Pulmonary artery endothelial cell (primary cell): ENCODE data around the gene TMEM81. TPM values are rescaled to one million over a fixed set of nuclear protein-coding genes. Genes with fewer than 3 reads are reported as not detected.

Source experiments
- DNase-seq: peaks from one replicate; pipeline ENCODE4 v3.0.0-alpha.2; 2011; ENCODE audit warnings: low read depth, low spot score
- total RNA-seq: library from RNA; depleted of rRNA; stranded (reverse); fragments of >200 nt; gene quantifications from 2 replicates; pipeline ENCODE4 v1.2.3, GENCODE V29; 2014

TMEM81 gene
- total RNA-seq, 1 donor from 2014 or later = 1.2 TPM

DNA sequence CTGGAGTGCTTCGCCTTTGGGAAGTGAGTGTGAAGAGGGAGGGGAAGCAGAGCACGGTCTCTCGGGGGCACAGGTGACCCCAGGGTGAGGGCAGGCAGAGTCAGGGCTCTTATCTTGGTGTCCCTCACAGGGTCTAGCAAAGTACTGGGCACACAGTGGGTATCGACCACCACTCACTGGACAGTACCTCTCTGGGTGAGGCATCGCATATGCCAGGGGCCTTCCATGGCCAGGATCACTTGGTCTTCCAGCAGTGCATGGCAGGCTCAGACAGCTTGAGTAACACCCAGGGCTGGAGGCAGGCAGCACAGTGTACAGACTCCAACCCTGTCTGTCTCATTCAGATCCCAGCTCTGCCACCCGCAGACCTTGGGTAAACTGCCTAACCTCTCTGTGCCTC lies 24.6 kb downstream of the TMEM81 start:
- DNase-seq = no peak

DNA sequence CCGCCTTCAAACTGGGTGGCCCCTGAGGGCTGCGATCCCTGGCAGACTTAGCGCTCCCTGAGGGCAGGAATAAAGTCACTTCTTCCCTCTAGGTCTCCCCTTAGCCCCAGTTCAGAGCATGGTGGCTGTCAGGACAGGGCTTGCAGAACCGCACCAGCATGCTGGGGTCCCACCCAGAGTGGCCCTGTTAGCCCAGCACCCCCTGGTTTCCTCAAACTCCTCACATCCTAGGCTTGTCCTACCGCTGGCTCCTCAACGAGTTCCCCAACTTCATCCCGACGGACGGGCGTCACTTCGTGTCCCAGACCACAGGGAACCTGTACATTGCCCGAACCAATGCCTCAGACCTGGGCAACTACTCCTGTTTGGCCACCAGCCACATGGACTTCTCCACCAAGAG lies 25.4 kb downstream of the TMEM81 start:
- DNase-seq = no peak

- DNase-seq = no peak
Observed at GRCh38 chr1:205057808-205058575, 26.3 kb downstream of the TMEM81 start.

DNA sequence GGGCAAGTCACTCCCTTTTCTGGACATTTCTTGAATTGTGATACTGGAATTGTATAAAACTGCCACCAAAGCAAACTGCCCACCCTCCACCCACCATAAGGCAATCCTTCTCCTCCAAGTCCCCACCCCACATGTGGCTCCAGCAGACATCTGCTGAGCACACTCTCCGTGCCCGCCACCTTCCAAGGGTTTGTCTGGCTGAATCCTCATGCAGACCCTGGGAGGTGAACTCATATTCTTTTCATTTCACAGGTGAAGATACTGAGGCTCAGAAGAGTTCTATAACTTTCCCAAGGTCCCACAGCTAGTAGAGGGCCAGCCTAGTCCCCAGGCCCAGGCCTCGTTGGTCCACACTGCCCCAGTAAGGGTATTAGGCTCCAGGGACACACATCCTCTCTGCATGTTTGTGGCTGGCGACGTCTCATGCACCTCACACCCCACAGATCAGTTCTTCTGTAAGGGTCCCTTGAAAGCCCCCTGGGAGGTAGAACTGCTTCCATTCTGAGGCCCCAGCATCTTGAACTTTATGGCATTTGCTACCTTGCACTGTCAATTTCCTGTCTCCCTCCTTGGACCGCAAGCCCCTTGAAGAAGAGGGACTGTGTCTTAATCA lies 27.2 kb downstream of the TMEM81 start:
- no peak for DNase-seq

DNA sequence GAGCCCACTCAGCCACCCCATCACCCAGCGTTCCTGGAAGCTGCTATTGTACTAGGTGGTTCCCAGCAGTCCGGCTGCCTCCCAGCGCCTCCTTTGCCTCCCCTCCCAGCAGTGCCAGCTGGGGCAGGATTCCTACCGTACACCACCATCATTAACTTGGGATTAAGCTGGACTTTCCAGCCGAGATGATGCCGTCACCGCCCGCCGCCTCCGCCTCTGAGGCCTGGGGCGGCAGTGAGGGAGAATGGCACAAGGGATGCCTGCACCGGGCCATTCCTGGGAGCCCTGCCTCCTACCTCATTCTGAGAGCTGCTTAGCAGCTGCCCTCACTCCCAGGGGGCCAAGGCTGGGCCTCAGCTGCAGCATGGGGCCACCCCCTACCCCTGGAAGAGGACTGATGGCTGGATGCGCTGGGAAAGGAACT lies 28.1 kb downstream of the TMEM81 start:
- no peak for DNase-seq

DNA sequence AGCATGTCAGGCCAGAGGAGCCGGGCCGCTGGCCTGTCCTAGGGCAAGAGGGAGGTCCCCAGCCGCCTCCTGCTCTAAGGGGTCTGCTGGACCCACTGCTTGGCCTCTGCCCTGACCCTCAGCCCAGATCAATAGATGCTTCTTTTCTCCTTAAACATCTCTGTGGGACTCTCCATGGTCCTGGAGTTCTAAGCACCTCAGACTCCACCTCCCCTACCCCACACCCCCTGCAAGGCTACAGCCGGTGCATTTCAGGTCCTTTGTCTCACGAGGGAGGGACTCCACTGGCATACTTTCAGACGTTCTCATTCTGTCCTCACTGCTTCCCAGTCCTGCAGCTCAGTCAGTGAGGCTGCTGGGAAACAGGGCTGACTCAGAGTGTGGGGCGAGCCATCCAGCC lies 30.2 kb downstream of the TMEM81 start:
- no peak for DNase-seq

- DNase-seq = no peak
Observed at GRCh38 chr1:205053296-205053695, 31.0 kb downstream of the TMEM81 start.

- DNase-seq = no peak
Observed at GRCh38 chr1:205052690-205053089, 31.6 kb downstream of the TMEM81 start.

GRCh38 chr1:205049479-205049878 lies 34.8 kb downstream of the TMEM81 start:
- DNase-seq = no peak

DNA sequence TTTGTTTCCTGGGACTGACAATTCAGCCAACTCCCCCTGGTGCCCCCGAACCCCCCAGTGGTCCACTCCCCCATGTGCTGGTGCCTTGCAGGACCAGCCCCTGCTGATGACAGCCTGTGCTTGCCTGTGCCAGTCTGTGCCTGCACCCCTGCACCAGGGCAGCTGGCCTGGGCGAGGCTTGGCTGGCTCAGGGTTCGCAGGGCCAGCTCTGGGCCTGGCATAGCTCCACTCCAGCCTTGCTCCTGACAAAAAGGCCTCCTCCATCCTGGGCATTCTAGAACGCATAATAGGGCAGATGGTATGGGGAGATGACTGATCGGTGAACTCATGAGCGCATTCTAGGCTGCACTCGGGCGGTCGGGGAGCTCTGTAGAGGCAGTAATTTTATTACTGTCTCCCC lies 35.9 kb downstream of the TMEM81 start:
- DNase-seq = no peak

GRCh38 chr1:205047764-205048231 lies 36.5 kb downstream of the TMEM81 start:
- DNase-seq = no peak

DNA sequence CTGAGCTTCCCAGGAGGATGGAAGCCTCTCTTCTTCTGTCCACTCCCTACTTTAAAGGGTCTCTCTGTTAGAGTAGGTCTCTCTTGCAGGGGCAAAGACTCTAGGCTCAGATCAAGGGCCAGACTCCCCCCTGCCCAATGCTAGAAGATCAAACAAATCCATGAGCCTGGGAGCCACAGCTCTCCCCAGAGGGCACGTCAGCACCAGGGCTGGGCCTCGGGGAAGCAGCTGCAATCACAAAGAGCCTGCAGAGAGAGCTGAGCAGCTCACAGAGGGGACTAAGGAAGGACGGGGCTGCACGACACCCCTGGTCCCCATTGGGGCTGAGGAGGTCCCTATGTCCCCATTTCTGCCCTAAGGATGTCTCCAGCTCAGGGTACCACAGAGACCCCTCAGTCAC lies 37.4 kb downstream of the TMEM81 start:
- DNase-seq = no peak

DNA sequence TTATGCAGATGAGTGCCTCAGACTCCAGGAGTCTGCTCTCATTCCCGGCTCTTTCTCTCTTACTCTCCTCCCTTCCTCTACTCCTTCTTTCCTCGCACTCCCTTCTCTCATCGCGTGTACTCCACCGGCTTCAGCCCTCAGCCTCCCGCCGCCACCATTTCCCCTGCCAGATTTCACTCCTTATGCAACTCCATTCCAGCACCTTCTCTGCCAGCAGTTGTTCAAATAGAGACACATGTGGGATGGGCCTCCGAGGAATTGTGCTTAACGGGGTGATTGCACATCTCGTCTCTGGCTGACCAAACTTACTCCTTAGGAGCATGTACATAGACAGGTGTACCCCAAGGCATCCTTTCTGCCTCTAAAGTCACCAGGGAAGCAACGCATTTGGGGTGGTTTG lies 39.1 kb downstream of the TMEM81 start:
- DNase-seq = no peak

DNA sequence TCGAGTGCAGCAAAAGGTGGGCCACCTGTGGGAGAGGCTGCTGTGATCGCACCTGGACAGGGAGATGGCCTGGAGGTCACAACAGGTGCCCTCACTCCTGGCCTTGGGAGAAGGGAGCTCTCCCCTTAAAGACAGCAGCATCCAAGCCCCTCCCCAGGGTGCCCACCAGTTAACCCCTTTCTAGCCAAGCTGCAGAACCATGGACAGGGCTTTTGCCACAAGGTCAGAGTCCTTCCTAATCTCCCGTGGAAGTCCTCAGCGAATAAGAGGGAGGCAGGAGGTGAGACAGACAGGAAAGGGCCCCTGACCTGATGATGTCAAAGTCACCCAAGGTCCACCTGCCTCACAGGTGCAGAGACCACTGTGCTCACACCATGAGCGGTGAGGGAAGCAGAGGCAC lies 39.5 kb downstream of the TMEM81 start:
- DNase-seq = no peak

DNA sequence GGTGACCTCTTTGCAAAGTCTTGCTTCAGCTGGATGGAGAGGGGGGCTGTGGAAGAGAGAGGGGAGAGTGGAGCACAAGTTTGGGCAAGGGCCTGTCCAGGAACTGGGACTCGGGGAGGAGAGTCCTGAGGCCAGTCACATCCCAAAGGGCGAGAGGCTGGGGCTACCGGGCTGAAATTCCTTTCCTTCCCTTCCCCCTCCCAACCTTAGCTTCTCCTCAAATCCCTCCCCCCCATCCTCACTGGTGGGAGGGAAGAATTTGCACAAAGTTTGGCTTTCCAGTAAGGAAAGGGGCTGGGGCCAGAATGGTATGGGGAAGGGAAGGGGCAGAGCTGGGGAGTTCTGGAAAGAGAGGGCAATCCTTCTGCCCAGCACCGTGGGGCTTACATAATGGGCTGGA lies 40.4 kb downstream of the TMEM81 start:
- no peak for DNase-seq

DNA sequence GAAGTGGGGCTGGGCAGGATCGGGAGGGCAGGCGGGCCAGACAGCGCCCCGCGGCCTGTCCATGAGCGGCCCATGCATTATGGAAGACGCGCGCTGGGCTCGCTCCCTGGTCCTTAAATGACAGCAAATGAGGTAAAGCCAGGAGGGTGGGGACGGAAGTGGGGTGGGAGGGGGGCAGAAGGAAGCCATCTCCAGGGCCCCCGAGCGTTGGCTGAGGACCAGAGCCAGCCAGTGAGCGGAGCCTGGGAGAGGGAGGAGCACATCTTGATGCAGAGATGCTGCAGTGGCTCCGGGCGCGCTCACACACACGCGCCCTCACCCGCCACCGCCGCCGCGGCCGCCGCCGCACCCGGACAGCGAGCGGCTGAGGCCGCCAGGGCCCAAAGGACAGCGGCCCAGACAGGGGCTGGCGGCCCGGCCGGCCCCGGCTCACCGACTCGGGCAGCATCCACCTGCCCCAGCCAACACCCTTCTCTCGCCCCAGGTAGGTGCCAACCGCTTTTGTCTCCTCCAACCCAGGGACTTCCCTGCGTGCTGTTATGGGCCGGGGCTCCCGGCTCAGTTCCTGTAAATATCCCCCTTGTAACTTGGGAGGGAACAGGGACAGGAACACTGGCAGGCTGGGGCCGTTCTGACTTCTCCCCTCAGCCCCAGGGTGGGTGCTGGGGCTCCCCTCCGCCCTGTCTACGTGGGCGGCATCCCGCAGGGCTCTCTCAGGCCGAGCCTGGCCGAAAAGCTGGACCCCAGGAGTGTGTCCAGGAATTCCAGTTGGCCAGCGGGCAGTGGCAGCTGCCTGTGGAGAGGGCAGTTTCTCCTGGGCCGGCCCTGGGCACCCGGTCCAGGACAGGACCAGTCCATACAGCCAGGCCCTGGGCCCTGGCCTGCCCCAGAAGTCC lies 41.1 kb downstream of the TMEM81 start, which contains the start of gene CNTN2:
Gene CNTN2, plus strand, starts transcription at position 302 of the 896 bp plus-strand sequence. CDS start 9,974 bp downstream, outside the sequence.
- DNase-seq = no peak

DNA sequence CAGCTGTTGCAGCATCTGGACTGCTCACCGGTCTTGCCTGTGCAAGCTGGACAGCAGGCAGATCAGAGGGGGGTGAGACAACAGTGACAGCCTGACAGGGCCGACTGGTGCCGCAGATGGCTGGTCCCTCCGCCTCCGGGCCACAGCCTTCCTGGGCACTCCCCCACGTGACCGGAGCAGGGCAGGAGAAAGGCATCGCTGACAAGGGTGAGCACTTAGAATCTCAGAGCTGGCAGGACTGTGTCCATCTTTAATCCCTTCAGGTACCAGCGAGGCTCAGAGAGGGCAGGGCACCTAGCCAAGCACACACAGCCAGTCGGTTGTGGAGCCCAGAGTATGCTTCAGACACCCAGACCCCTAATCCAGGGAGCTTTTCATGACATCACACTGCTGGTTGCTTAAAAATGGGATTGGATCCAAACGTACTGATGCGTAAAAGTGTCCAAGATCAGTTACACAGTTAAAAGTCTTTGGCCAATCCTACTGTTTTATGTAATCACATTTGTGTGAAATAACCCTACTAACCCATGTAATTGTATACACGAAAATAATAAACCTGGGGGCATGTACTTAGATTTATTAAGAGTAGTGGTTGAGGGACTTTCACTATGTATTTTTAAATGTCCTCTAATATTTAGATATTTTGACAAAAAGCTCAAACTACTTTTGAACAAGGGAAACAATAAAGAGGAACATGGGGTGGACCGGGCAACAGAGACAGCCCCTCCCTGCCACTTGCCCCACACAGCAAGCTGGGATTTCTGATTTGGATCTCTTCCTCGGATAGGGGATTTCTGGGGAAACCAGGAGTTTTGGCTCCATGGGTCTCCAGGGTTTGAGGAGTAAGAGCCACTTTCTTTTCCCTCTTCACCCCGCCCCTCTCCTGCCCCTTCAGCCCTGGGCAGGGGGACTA lies 42.0 kb downstream of the TMEM81 start:
- no peak for DNase-seq

DNA sequence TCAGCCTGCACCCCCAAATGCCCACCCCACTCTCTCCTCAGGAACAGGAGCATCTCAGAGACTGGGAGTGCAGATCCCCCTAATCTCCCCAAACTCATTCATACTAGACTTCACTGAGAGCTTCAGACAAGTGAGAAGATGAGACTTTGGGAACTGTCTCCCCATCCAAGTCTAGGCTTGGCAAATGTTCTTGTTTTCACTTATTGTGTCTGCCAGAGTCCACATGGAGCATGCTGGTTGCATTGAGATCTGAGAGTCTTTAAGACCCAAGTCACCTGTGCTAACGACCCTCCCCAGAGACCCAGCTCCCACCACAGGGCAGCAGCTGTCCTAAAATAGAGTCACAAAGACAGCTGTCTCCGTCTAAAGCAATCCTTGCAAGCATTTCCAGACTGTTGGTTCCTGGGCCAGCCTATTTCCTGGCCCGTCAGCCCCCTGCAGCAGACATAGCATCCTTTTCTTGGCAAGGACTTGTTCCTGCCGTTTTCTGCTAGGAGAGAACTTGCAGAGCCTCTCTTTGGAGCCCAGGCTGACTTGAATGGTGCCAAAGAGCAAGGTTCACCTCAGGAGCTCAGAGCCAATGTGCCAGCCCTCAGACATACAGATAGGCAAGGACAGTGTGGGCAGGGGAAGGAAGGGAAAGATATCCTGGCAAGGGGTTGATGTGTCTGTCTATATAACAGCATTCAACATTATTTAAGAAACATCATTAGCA lies 43.1 kb downstream of the TMEM81 start:
- DNase-seq = no peak

GRCh38 chr1:205038132-205038786 lies 46.0 kb downstream of the TMEM81 start:
- DNase-seq = no peak

GRCh38 chr1:205037539-205037938 lies 46.7 kb downstream of the TMEM81 start:
- DNase-seq = no peak
